ENCODE data around the gene SNRPD2. TPM values are rescaled to one million over a fixed set of nuclear protein-coding genes. Genes with fewer than 3 reads are reported as not detected.

Gene SNRPD2
- polyA plus RNA-seq, 1 donor (not counting 4 experiments of a cell fraction or from before 2014, with no cell fraction given): 1,051 TPM

DNA sequence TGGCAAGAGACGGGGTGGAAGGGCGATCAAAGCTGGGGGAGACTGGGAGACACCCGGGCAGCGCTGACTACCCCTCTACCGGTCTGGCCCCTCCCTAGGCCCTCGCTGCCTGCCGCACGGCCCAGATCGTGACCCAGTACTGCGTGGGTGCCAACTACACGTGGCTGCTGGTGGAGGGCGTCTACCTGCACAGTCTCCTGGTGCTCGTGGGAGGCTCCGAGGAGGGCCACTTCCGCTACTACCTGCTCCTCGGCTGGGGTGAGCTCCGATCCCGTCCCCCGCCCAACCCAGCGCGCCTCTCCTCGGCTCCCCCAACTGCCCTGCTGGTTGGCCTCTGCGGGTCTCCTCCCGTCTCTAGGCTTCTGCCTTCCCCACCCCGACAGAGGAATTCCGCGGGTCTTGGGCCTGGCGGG lies 14.9 kb downstream of the SNRPD2 start:
- Histone ChIP-seq H3K36me3 (ENCODE audit: control insufficient read depth in 2 of 2, extremely low read depth in 1 of 2, insufficient read depth in 2 of 2, low read length in 2 of 2) (no peaks in the 10 kb centered on the region), H3K27me3 (ENCODE audit: control insufficient read depth, extremely low read depth, insufficient read depth, low read length) (no peaks in the 10 kb centered on the region), H3K4me1 (ENCODE audit: control insufficient read depth, extremely low read depth, insufficient read depth, low read length) (peaks cover 13% of the 10 kb centered on the region), H3K4me3 (ENCODE audit: control insufficient read depth in 2 of 3, extremely low read depth in 1 of 3, insufficient read depth in 2 of 3, low read depth in 1 of 3, low read length in 3 of 3) (peak overlapping the region; percentile 42 to 54 (median 52)), H3K79me2 (ENCODE audit: control insufficient read depth, insufficient read depth, low read length) (no peaks in the 10 kb centered on the region), H4K20me1 (ENCODE audit: control insufficient read depth, extremely low read depth, insufficient read depth, low read length) (no peaks in the 10 kb centered on the region), H3K4me2 (ENCODE audit: control insufficient read depth, extremely low read depth, insufficient read depth, low read depth, low read length) (peak overlapping the region; percentile 92), H3K9me3 (ENCODE audit: control insufficient read depth, low read depth, low read length) (no peaks in the 10 kb centered on the region), H3K9ac (ENCODE audit: control insufficient read depth, extremely low read depth, insufficient read depth, low read length) (peak overlapping the region; percentile 64), H3K27ac (ENCODE audit: control insufficient read depth, insufficient read depth, low read length) (no peak overlapping the region), H3K9me1 (ENCODE audit: control insufficient read depth, extremely low read depth, insufficient read depth, low read length) (no peaks in the 10 kb centered on the region), H2AFZ (ENCODE audit: control insufficient read depth, low read length) (peak overlapping the region; percentile 90)
- TF ChIP-seq EZH2 (IDR thresholded peaks at IDR 0.05; ENCODE audit: low read length) (no peak), CTCF (optimal IDR thresholded peaks at IDR 0.05 in 1 of 3, IDR thresholded peaks at IDR 0.05 in 1 of 3, conservative IDR thresholded peaks at IDR 0.05 in 1 of 3; ENCODE audit: extremely low read depth in 1 of 3, insufficient read depth in 2 of 3, low read length in 3 of 3) (no peak)
- FAIRE-seq (no peak), DNase-seq (ENCODE audit: low read depth, low spot score) (no peak)
- dilution Hi-C loops (cut with MboI; ENCODE audit: extremely low pct_ligation_motif_present, low sequenced_read_pairs): no loop called here

- Histone ChIP-seq H3K4me1 (ENCODE audit: control insufficient read depth, extremely low read depth, insufficient read depth, low read length) (peaks cover 12% of the 10 kb centered on the region), H3K27me3 (ENCODE audit: control insufficient read depth, extremely low read depth, insufficient read depth, low read length) (no peaks in the 10 kb centered on the region), H3K4me3 (ENCODE audit: control insufficient read depth in 2 of 3, extremely low read depth in 1 of 3, insufficient read depth in 2 of 3, low read depth in 1 of 3, low read length in 3 of 3) (no peak overlapping the region), H3K27ac (ENCODE audit: control insufficient read depth, insufficient read depth, low read length) (no peak overlapping the region), H4K20me1 (ENCODE audit: control insufficient read depth, extremely low read depth, insufficient read depth, low read length) (no peaks in the 10 kb centered on the region), H3K36me3 (ENCODE audit: control insufficient read depth in 2 of 2, extremely low read depth in 1 of 2, insufficient read depth in 2 of 2, low read length in 2 of 2) (no peaks in the 10 kb centered on the region), H3K9ac (ENCODE audit: control insufficient read depth, extremely low read depth, insufficient read depth, low read length) (no peak overlapping the region), H3K9me3 (ENCODE audit: control insufficient read depth, low read depth, low read length) (no peaks in the 10 kb centered on the region), H3K79me2 (ENCODE audit: control insufficient read depth, insufficient read depth, low read length) (no peaks in the 10 kb centered on the region), H3K9me1 (ENCODE audit: control insufficient read depth, extremely low read depth, insufficient read depth, low read length) (no peaks in the 10 kb centered on the region), H3K4me2 (ENCODE audit: control insufficient read depth, extremely low read depth, insufficient read depth, low read depth, low read length) (no peak overlapping the region), H2AFZ (ENCODE audit: control insufficient read depth, low read length) (no peak overlapping the region)
- TF ChIP-seq CTCF (optimal IDR thresholded peaks at IDR 0.05 in 1 of 3, IDR thresholded peaks at IDR 0.05 in 1 of 3, conservative IDR thresholded peaks at IDR 0.05 in 1 of 3; ENCODE audit: extremely low read depth in 1 of 3, insufficient read depth in 2 of 3, low read length in 3 of 3) (no peak), EZH2 (IDR thresholded peaks at IDR 0.05; ENCODE audit: low read length) (no peak)
- no peak for DNase-seq (ENCODE audit: low read depth, low spot score)
- no peak for FAIRE-seq
- dilution Hi-C loops (cut with MboI; ENCODE audit: extremely low pct_ligation_motif_present, low sequenced_read_pairs): no loop called here
Measured at GRCh38 chr19:45674946-45675345, 16.8 kb downstream of the SNRPD2 start.

All from keratinocyte (primary cell).